Trophoblast cell (in vitro differentiated cells and primary cell): ENCODE results near the gene THEMIS2.

ENCODE experiments used
- DNase-seq, 2 donors: peaks; one replicate each; pipeline ENCODE4 v3.0.0-alpha.2; 2016
- H2AFZ ChIP-seq: 2 replicates; pipeline ENCODE4 v1.6.1; 2013; ENCODE audit warnings: low read length, moderate library complexity, mild to moderate bottlenecking; ENCODE audit not compliant: insufficient read depth, poor library complexity
- H2AK5ac ChIP-seq: 2 replicates; pipeline ENCODE4 v1.6.1; 2013; ENCODE audit warnings: mild to moderate bottlenecking, low read length
- H2BK120ac ChIP-seq: 2 replicates; pipeline ENCODE4 v1.6.1; 2013; ENCODE audit warnings: low read length, mild to moderate bottlenecking, moderate library complexity; ENCODE audit not compliant: insufficient read depth, poor library complexity
- H2BK12ac ChIP-seq: 2 replicates; pipeline ENCODE4 v1.6.1; 2013; ENCODE audit warnings: mild to moderate bottlenecking, low read length, moderate library complexity
- H2BK5ac ChIP-seq: 2 replicates; pipeline ENCODE4 v1.6.1; 2013; ENCODE audit warnings: low read length, low read depth, moderate library complexity, mild to moderate bottlenecking; ENCODE audit not compliant: poor library complexity
- H3K14ac ChIP-seq: 2 replicates; pipeline ENCODE4 v1.6.1; 2013; ENCODE audit warnings: mild to moderate bottlenecking, low read length
- H3K18ac ChIP-seq: 2 replicates; pipeline ENCODE4 v1.6.1; 2013; ENCODE audit warnings: mild to moderate bottlenecking, low read length
- H3K23ac ChIP-seq: 2 replicates; pipeline ENCODE4 v1.6.1; 2013; ENCODE audit warnings: low read length
- H3K27ac ChIP-seq: 2 replicates; pipeline ENCODE4 v1.5.1; 2013; ENCODE audit warnings: low read depth, mild to moderate bottlenecking, inconsistent platforms, low read length, moderate library complexity
- H3K27me3 ChIP-seq: 2 replicates; pipeline ENCODE4 v1.6.1; 2013; ENCODE audit warnings: inconsistent platforms, mild to moderate bottlenecking, low read length, moderate library complexity; ENCODE audit not compliant: insufficient read depth
- H3K36me3 ChIP-seq, 2 experiments: 1 replicate in 1 of 2; 2 replicates in 1 of 2; pipeline ENCODE4 v1.6.1; 2013; ENCODE audit warnings: low read length in 2 of 2, mild to moderate bottlenecking in 2 of 2, moderate library complexity in 1 of 2; ENCODE audit not compliant: insufficient read depth in 2 of 2, control insufficient read depth in 1 of 2
- H3K4ac ChIP-seq: 2 replicates; pipeline ENCODE4 v1.6.1; 2013; ENCODE audit warnings: low read depth, mild to moderate bottlenecking, low read length, moderate library complexity
- H3K4me1 ChIP-seq, 2 experiments: 1 replicate in 1 of 2; 2 replicates in 1 of 2; pipeline ENCODE4 v1.6.1; 2013; ENCODE audit warnings: low read length in 2 of 2, mild to moderate bottlenecking in 2 of 2, moderate library complexity in 1 of 2; ENCODE audit not compliant: insufficient read depth in 2 of 2, control insufficient read depth in 1 of 2
- H3K4me2 ChIP-seq: 2 replicates; pipeline ENCODE4 v1.6.1; 2013; ENCODE audit warnings: inconsistent platforms, mild to moderate bottlenecking, low read length, moderate library complexity
- H3K4me3 ChIP-seq: 2 replicates; pipeline ENCODE4 v1.5.1; 2013; ENCODE audit warnings: mild to moderate bottlenecking, low read depth, low read length, inconsistent platforms
- H3K79me1 ChIP-seq: one replicate; pipeline ENCODE4 v1.6.1; 2013; ENCODE audit warnings: low read length
- H3K79me2 ChIP-seq: 2 replicates; pipeline ENCODE4 v1.6.1; 2013; ENCODE audit warnings: low read length, mild to moderate bottlenecking; ENCODE audit not compliant: control insufficient read depth, insufficient read depth, poor library complexity
- H3K9ac ChIP-seq: 2 replicates; pipeline ENCODE4 v1.6.1; 2013; ENCODE audit warnings: mild to moderate bottlenecking, low read length
- H3K9me3 ChIP-seq: 2 replicates; pipeline ENCODE4 v1.6.1; 2013; ENCODE audit warnings: low read depth, mild to moderate bottlenecking, control low read depth, inconsistent platforms, low read length; ENCODE audit not compliant: insufficient read depth
- H4K12ac ChIP-seq: 2 replicates; pipeline ENCODE4 v1.6.1; 2013; ENCODE audit warnings: low read depth, mild to moderate bottlenecking, low read length, moderate library complexity
- H4K8ac ChIP-seq: 2 replicates; pipeline ENCODE4 v1.6.1; 2013; ENCODE audit warnings: low read depth, mild to moderate bottlenecking, low read length, moderate library complexity
- H4K91ac ChIP-seq: one replicate; pipeline ENCODE4 v1.6.1; 2013; ENCODE audit warnings: low read depth, mild to moderate bottlenecking, low read length, moderate library complexity
- WGBS: extraction: QIAGEN DNeasy Blood & Tissue Kit; methylation state at CpG from one replicate; pipeline ENCODE4 v1.1.7; 2013; ENCODE audit warnings: missing lambda C conversion rate; ENCODE audit not compliant: insufficient read length, insufficient coverage; ENCODE audit errors: extremely low coverage; 5-methylcytosine and 5-hydroxymethylcytosine counted together

Gene THEMIS2

GRCh38 chr1:27906759-27907158, 34.4 kb downstream of the THEMIS2 start:
- peaks cover 23 to 32% of the 10 kb centered on the region in 2 experiments for H3K36me3 ChIP-seq
- H2AFZ ChIP-seq: no peak overlapping the region
- no peak overlapping the region for H2AK5ac ChIP-seq
- no peaks in the 10 kb centered on the region for H3K9me3 ChIP-seq
- H3K14ac ChIP-seq: no peak overlapping the region
- H3K18ac ChIP-seq: no peak overlapping the region
- no peak overlapping the region for H2BK5ac ChIP-seq
- no peak overlapping the region for H2BK120ac ChIP-seq
- H4K91ac ChIP-seq: no peak overlapping the region
- no peak overlapping the region for H3K9ac ChIP-seq
- no peak overlapping the region for H3K4me2 ChIP-seq
- no peak overlapping the region for H3K23ac ChIP-seq
- H2BK12ac ChIP-seq: no peak overlapping the region
- H4K12ac ChIP-seq: no peak overlapping the region
- no CpG with 5 or more reads among the region's 2 CpGs for WGBS
- H4K8ac ChIP-seq: no peak overlapping the region
- H3K4me1 ChIP-seq: no peaks in the 10 kb centered on the region
- DNase-seq: no peak
- H3K79me1 ChIP-seq: no peaks in the 10 kb centered on the region
- no peak overlapping the region for H3K27ac ChIP-seq
- H3K79me2 ChIP-seq: no peaks in the 10 kb centered on the region
- H3K4ac ChIP-seq: no peak overlapping the region
- no peaks in the 10 kb centered on the region for H3K27me3 ChIP-seq
- no peak overlapping the region for H3K4me3 ChIP-seq

GRCh38 chr1:27912429-27912828, 40.1 kb downstream of the THEMIS2 start:
- H3K27ac ChIP-seq: no peak overlapping the region
- H4K12ac ChIP-seq: no peak overlapping the region
- H4K8ac ChIP-seq: no peak overlapping the region
- no peaks in the 10 kb centered on the region for H3K27me3 ChIP-seq
- H3K14ac ChIP-seq: no peak overlapping the region
- peaks cover 3% of the 10 kb centered on the region for H3K79me2 ChIP-seq
- no peak overlapping the region for H2BK12ac ChIP-seq
- no peaks in the 10 kb centered on the region for H3K79me1 ChIP-seq
- H3K9me3 ChIP-seq: peaks cover 5% of the 10 kb centered on the region
- no peak for DNase-seq
- WGBS: no CpG with 5 or more reads among the region's 1 CpG
- peaks cover 5 to 13% of the 10 kb centered on the region in 2 experiments for H3K36me3 ChIP-seq
- H3K9ac ChIP-seq: no peak overlapping the region
- H2AFZ ChIP-seq: no peak overlapping the region
- H3K18ac ChIP-seq: no peak overlapping the region
- no peak overlapping the region for H3K4me2 ChIP-seq
- H3K4me3 ChIP-seq: no peak overlapping the region
- no peak overlapping the region for H2BK120ac ChIP-seq
- no peak overlapping the region for H2AK5ac ChIP-seq
- H3K23ac ChIP-seq: no peak overlapping the region
- no peak overlapping the region for H2BK5ac ChIP-seq
- peaks cover 0 to 3% of the 10 kb centered on the region in 2 experiments for H3K4me1 ChIP-seq
- H3K4ac ChIP-seq: no peak overlapping the region
- H4K91ac ChIP-seq: no peak overlapping the region

- Histone ChIP-seq H3K23ac (no peak overlapping the region), H3K79me2 (peaks cover 3% of the 10 kb centered on the region), H2BK120ac (no peak overlapping the region), H3K4ac (no peak overlapping the region), H2BK5ac (no peak overlapping the region), H2AFZ (peak overlapping the region; percentile 56), H3K36me3 (peaks cover 3% of the 10 kb centered on the region in 2 experiments), H3K4me1 (peaks cover 0 to 3% of the 10 kb centered on the region in 2 experiments), H4K8ac (peak overlapping the region; percentile 96), H3K9me3 (peaks cover 5% of the 10 kb centered on the region), H3K27ac (no peak overlapping the region), H3K79me1 (no peaks in the 10 kb centered on the region), H3K14ac (peak overlapping the region; percentile 35), H4K12ac (no peak overlapping the region), H3K18ac (peak overlapping the region; percentile 59), H3K27me3 (no peaks in the 10 kb centered on the region), H2BK12ac (peak overlapping the region; percentile 20), H4K91ac (peak overlapping the region; percentile 72), H3K4me2 (peak overlapping the region; percentile 61), H3K9ac (no peak overlapping the region), H2AK5ac (no peak overlapping the region), H3K4me3 (peak overlapping the region; percentile 42)
- no CpG with 5 or more reads among the region's 7 CpGs for WGBS
- DNase-seq: no peak
Measured at GRCh38 chr1:27915082-27915575, 42.8 kb downstream of the THEMIS2 start.

- no peak overlapping the region for H2BK120ac ChIP-seq
- no peaks in the 10 kb centered on the region for H3K36me3 ChIP-seq
- H4K8ac ChIP-seq: no peak overlapping the region
- H3K4me3 ChIP-seq: no peak overlapping the region
- no peak overlapping the region for H4K12ac ChIP-seq
- no peak overlapping the region for H4K91ac ChIP-seq
- DNase-seq: no peak
- H3K4me2 ChIP-seq: no peak overlapping the region
- WGBS: no CpG with 5 or more reads among the region's 3 CpGs
- H2AFZ ChIP-seq: no peak overlapping the region
- H3K79me2 ChIP-seq: no peaks in the 10 kb centered on the region
- no peak overlapping the region for H3K23ac ChIP-seq
- H3K4ac ChIP-seq: no peak overlapping the region
- H3K9me3 ChIP-seq: no peaks in the 10 kb centered on the region
- no peak overlapping the region for H3K9ac ChIP-seq
- no peaks in the 10 kb centered on the region for H3K27me3 ChIP-seq
- H2AK5ac ChIP-seq: no peak overlapping the region
- H2BK12ac ChIP-seq: no peak overlapping the region
- H3K4me1 ChIP-seq: no peaks in the 10 kb centered on the region
- H3K14ac ChIP-seq: no peak overlapping the region
- no peak overlapping the region for H2BK5ac ChIP-seq
- no peaks in the 10 kb centered on the region for H3K79me1 ChIP-seq
- no peak overlapping the region for H3K18ac ChIP-seq
- no peak overlapping the region for H3K27ac ChIP-seq
Measured at GRCh38 chr1:27922272-27922671, 49.9 kb downstream of the THEMIS2 start.
